H9 (cell line): ENCODE data around the gene NAALADL1. TPM values are rescaled to one million over a fixed set of nuclear protein-coding genes. Genes with fewer than 3 reads are reported as not detected.

Source experiments
- DNase-seq: peaks from one replicate; pipeline ENCODE4 v3.0.0-alpha.2; 2017
- H2AFZ ChIP-seq: one replicate; pipeline ENCODE4 v1.6.1; 2013; ENCODE audit warnings: mild to moderate bottlenecking, low read length, control low read depth, moderate library complexity
- H2AK5ac ChIP-seq: 2 replicates; pipeline ENCODE4 v1.6.1; 2013; ENCODE audit warnings: low read length, control low read depth, mixed read lengths; ENCODE audit not compliant: insufficient read length
- H2BK120ac ChIP-seq: one replicate; pipeline ENCODE4 v1.6.1; 2013; ENCODE audit warnings: low read depth, mild to moderate bottlenecking, low read length, control low read depth, inconsistent platforms; ENCODE audit not compliant: poor library complexity, severe bottlenecking
- H2BK12ac ChIP-seq: 2 replicates; pipeline ENCODE4 v1.6.1; 2013; ENCODE audit warnings: low read length, control low read depth, mixed read lengths, low read depth; ENCODE audit not compliant: insufficient read length
- H2BK15ac ChIP-seq: 2 replicates; pipeline ENCODE4 v1.6.1; 2013; ENCODE audit warnings: low read depth, low read length, control low read depth
- H2BK20ac ChIP-seq: one replicate; pipeline ENCODE4 v1.6.1; 2013; ENCODE audit warnings: low read depth, mild to moderate bottlenecking, low read length, control low read depth, inconsistent platforms; ENCODE audit not compliant: poor library complexity, severe bottlenecking
- H2BK5ac ChIP-seq: 2 replicates; pipeline ENCODE4 v1.6.1; 2013; ENCODE audit warnings: low read length, control low read depth, mixed read lengths; ENCODE audit not compliant: insufficient read length
- H3K14ac ChIP-seq: 2 replicates; pipeline ENCODE4 v1.6.1; 2013; ENCODE audit warnings: low read length, control low read depth; ENCODE audit not compliant: insufficient read depth
- H3K18ac ChIP-seq: 2 replicates; pipeline ENCODE4 v1.6.1; 2013; ENCODE audit warnings: low read depth, mild to moderate bottlenecking, mixed read lengths, low read length, control low read depth; ENCODE audit not compliant: insufficient read length
- H3K23ac ChIP-seq: 2 replicates; pipeline ENCODE4 v1.6.1; 2013; ENCODE audit warnings: low read length, control low read depth, mixed read lengths, low read depth; ENCODE audit not compliant: insufficient read length
- H3K23me2 ChIP-seq: 2 replicates; pipeline ENCODE4 v1.6.1; 2013; ENCODE audit warnings: low read depth, mild to moderate bottlenecking, mixed read lengths, low read length, control low read depth; ENCODE audit not compliant: insufficient read length, poor library complexity, severe bottlenecking
- H3K27ac ChIP-seq: 2 replicates; pipeline ENCODE4 v1.5.1; 2013; ENCODE audit warnings: low read length, control low read depth, mixed read lengths, low read depth; ENCODE audit not compliant: insufficient read length
- H3K27me3 ChIP-seq: 2 replicates; pipeline ENCODE4 v1.6.1; 2013; ENCODE audit warnings: low read length, control low read depth, inconsistent platforms; ENCODE audit not compliant: insufficient read depth
- H3K4ac ChIP-seq: 2 replicates; pipeline ENCODE4 v1.6.1; 2013; ENCODE audit warnings: low read depth, mild to moderate bottlenecking, control low read depth, inconsistent platforms, low read length, moderate library complexity
- H3K4me1 ChIP-seq: 2 replicates; pipeline ENCODE4 v1.6.1; 2013; ENCODE audit warnings: low read length, control low read depth, inconsistent platforms; ENCODE audit not compliant: insufficient read depth
- H3K4me2 ChIP-seq: 2 replicates; pipeline ENCODE4 v1.6.1; 2013; ENCODE audit warnings: low read length, control low read depth, mixed read lengths; ENCODE audit not compliant: insufficient read length, insufficient read depth
- H3K56ac ChIP-seq: 2 replicates; pipeline ENCODE4 v1.6.1; 2013; ENCODE audit warnings: low read depth, mild to moderate bottlenecking, mixed read lengths, low read length, control low read depth; ENCODE audit not compliant: insufficient read length
- H3K79me1 ChIP-seq: 2 replicates; pipeline ENCODE4 v1.6.1; 2013; ENCODE audit warnings: low read depth, mild to moderate bottlenecking, moderate library complexity, low read length, control low read depth, inconsistent platforms; ENCODE audit not compliant: insufficient read depth, poor library complexity, severe bottlenecking
- H3K79me2 ChIP-seq: 2 replicates; pipeline ENCODE4 v1.6.1; 2013; ENCODE audit warnings: low read length, control low read depth, inconsistent platforms; ENCODE audit not compliant: insufficient read depth
- H3K9ac ChIP-seq: 2 replicates; pipeline ENCODE4 v1.6.1; 2013; ENCODE audit warnings: low read length, control low read depth, mixed read lengths; ENCODE audit not compliant: insufficient read length; ENCODE audit errors: extremely low read depth
- H3K9me3 ChIP-seq: one replicate; pipeline ENCODE4 v1.6.1; 2013; ENCODE audit warnings: low read depth, low read length, inconsistent platforms; ENCODE audit not compliant: control insufficient read depth
- H3T11ph ChIP-seq: one replicate; pipeline ENCODE4 v1.6.1; 2013; ENCODE audit warnings: mild to moderate bottlenecking, low read length, control low read depth, inconsistent platforms
- H4K20me1 ChIP-seq: one replicate; pipeline ENCODE4 v1.6.1; 2013; ENCODE audit not compliant: control insufficient read depth, insufficient read length, insufficient read depth
- H4K5ac ChIP-seq: 2 replicates; pipeline ENCODE4 v1.6.1; 2013; ENCODE audit warnings: low read depth, mild to moderate bottlenecking, mixed read lengths, low read length, control low read depth; ENCODE audit not compliant: insufficient read length
- H4K8ac ChIP-seq: replicated peaks from 2 replicates; pipeline ENCODE4 v1.6.1; 2013; ENCODE audit warnings: low read length, control low read depth, mixed read lengths, low read depth; ENCODE audit not compliant: insufficient read length
- H4K91ac ChIP-seq: 2 replicates; pipeline ENCODE4 v1.6.1; 2013; ENCODE audit warnings: low read depth, mild to moderate bottlenecking, moderate library complexity, mixed read lengths, low read length, control low read depth; ENCODE audit not compliant: insufficient read length
- H3K27ac Mint-ChIP-seq, 3 experiments: 2 replicates in 2 of 3; 3 replicates in 1 of 3; pipeline ENCODE4 v1.8.0; 2020 to 2021; ENCODE audit warnings: mixed read lengths in 3 of 3, mild to moderate bottlenecking in 1 of 3, moderate library complexity in 1 of 3
- H3K27me3 Mint-ChIP-seq: 2 replicates; pipeline ENCODE4 v1.8.0; 2021; ENCODE audit warnings: low read depth, mild to moderate bottlenecking, moderate library complexity, mixed read lengths
- H3K36me3 Mint-ChIP-seq, 3 experiments: 2 replicates in 2 of 3; 3 replicates in 1 of 3; pipeline ENCODE4 v1.8.0; 2020 to 2021; ENCODE audit warnings: low read depth in 3 of 3, mixed read lengths in 3 of 3; ENCODE audit not compliant: insufficient read depth in 1 of 3
- H3K4me1 Mint-ChIP-seq, 2 experiments: 2 replicates each; pipeline ENCODE4 v1.8.0; 2020; ENCODE audit warnings: mixed read lengths in 2 of 2
- H3K4me3 Mint-ChIP-seq, 2 experiments: 2 replicates in 1 of 2; 3 replicates in 1 of 2; pipeline ENCODE4 v1.8.0; 2020 to 2021; ENCODE audit warnings: mild to moderate bottlenecking in 2 of 2, mixed read lengths in 2 of 2, moderate library complexity in 1 of 2
- H3K9me3 Mint-ChIP-seq, 2 experiments: 2 replicates in 1 of 2; 3 replicates in 1 of 2; pipeline ENCODE4 v1.8.0; 2020; ENCODE audit warnings: mild to moderate bottlenecking in 2 of 2, mixed read lengths in 2 of 2, moderate library complexity in 1 of 2
- CTCF ChIP-seq: fragments of 200-600 bp; sonication (generic); conservative IDR thresholded peaks from 3 replicates; pipeline ENCODE4 v1.8.0; 2021; ENCODE audit warnings: antibody characterized with exemption, mild to moderate bottlenecking
- WGBS: extraction: QIAGEN DNeasy Blood & Tissue Kit; methylation state at CpG from one replicate; pipeline ENCODE4 v1.1.7; 2013; ENCODE audit warnings: missing lambda C conversion rate, low lambda C conversion rate, mixed read lengths; ENCODE audit not compliant: insufficient read length; ENCODE audit errors: extremely low coverage; 5-methylcytosine and 5-hydroxymethylcytosine counted together
- total RNA-seq: library from RNA; stranded (reverse); gene quantifications from 2 replicates; pipeline ENCODE4 v1.2.1, GENCODE V29; 2021

Gene NAALADL1
- total RNA-seq, 1 experiment from 2014 or later: 1.0 TPM

GRCh38 chr11:65045728-65046127, 12.6 kb downstream of the NAALADL1 start:
- no peak overlapping the region for H3K18ac ChIP-seq
- no peaks in the 10 kb centered on the region for H3K79me1 ChIP-seq
- no peak overlapping the region for H3K4ac ChIP-seq
- H3K23me2 ChIP-seq: peaks cover 4% of the 10 kb centered on the region
- H3K23ac ChIP-seq: no peak overlapping the region
- no peak overlapping the region for H2BK15ac ChIP-seq
- no peak overlapping the region for H2AK5ac ChIP-seq
- no peak overlapping the region for H3K4me2 ChIP-seq
- H4K20me1 ChIP-seq: no peaks in the 10 kb centered on the region
- no peak for TF ChIP-seq CTCF
- H2BK5ac ChIP-seq: no peak overlapping the region
- no peak overlapping the region for H3K4me3 Mint-ChIP-seq
- no peak overlapping the region for H4K5ac ChIP-seq
- no peak for DNase-seq
- H3K36me3 Mint-ChIP-seq: peaks cover 5 to 25% (median 21%) of the 10 kb centered on the region in 3 experiments; a peak in 6 of 7 replicates
- H3T11ph ChIP-seq: no peak overlapping the region
- no peak overlapping the region for H2BK20ac ChIP-seq
- H3K27me3 ChIP-seq: no peaks in the 10 kb centered on the region
- H3K14ac ChIP-seq: no peak overlapping the region
- no CpG with 5 or more reads among the region's 7 CpGs for WGBS
- H3K4me1 ChIP-seq: no peaks in the 10 kb centered on the region
- H4K91ac ChIP-seq: no peak overlapping the region
- no peaks in the 10 kb centered on the region for H3K27me3 Mint-ChIP-seq
- H3K56ac ChIP-seq: no peak overlapping the region
- H3K27ac Mint-ChIP-seq: no peak overlapping the region
- H2BK120ac ChIP-seq: no peak overlapping the region
- H2AFZ ChIP-seq: no peak overlapping the region
- peaks cover 9 to 20% of the 10 kb centered on the region in 2 experiments for H3K4me1 Mint-ChIP-seq
- H4K8ac ChIP-seq: no peak overlapping the region
- no peak overlapping the region for H3K27ac ChIP-seq
- H3K9ac ChIP-seq: no peak overlapping the region
- no peak overlapping the region for H2BK12ac ChIP-seq
- no peaks in the 10 kb centered on the region for H3K9me3 ChIP-seq
- peaks cover 2% of the 10 kb centered on the region; the same call in 1 of the 2 replicates for H3K79me2 ChIP-seq
- H3K9me3 Mint-ChIP-seq: no peaks in the 10 kb centered on the region
